KBM-7 (cell line): ENCODE data around the gene TSPAN3.
A peak's percentile ranks its signal among the peaks of the same experiment; 100 is the strongest.

Experiments used
- DNase-seq: peaks from one replicate; pipeline ENCODE4 v3.0.0-alpha.2; 2015
- in situ Hi-C: fragments of 300-500 bp; cut with MboI; formaldehyde crosslinking; loops from 2 replicates; pipeline ENCODE4 v1.14.3; 2020; ENCODE audit warnings: low sequenced_read_pairs, low pct_unique_long_range_greater_than_20kb, mixed read lengths

The TSPAN3 gene

DNA sequence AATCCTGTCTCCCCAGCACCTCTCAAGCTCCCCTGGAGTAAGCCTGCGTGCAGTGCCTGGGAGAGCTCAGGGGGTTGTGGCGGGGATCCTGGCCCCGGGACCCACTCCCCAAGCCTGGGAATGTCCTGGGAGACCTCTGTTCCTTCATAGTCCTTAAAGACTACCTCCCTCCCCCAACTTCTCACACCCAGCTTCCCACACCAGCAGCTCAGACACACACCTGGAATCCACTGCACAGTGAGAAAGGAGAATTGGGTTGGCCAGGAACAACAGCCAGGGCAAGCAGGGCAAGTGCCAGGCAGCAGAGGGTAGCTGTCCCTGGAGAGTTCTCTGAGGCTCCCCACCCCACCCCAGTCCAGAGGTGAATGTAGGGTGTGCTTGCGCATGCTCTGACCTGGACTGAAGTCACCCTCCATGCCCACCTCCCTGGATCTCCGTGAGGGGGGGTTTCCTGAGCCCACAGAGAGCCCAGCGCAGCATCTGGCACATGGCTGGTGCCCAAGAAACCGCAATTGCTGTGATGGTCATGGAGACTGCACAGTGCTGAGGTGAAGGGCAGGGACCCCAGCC lies 53.7 kb downstream of the TSPAN3 start:
- in situ Hi-C loops, result no loop called here
- DNase-seq, result no peak

DNA sequence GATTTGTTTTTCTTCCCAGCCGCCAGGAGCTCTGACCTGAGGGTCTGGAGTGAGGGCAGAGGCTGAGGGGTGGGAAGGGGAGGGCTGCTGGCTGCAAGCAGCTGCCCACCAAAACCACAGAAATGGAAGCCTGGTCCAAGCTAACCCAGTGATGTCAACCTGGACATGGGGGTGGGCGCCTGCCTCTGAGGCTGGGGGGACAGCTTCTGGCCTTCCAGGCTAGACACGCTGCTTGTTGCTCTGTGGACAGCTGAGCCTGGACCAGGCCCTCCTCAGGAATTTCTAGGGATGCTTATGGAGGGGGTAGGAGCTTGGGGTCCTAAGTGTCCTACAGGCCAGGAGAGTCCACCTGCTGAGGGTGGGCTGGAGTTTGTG lies 54.6 kb downstream of the TSPAN3 start:
- no peak for DNase-seq
- in situ Hi-C loops, result no loop called here

- in situ Hi-C loops, result no loop called here
- DNase-seq, result no peak
Measured at GRCh38 chr15:77015646-77016320, 55.1 kb downstream of the TSPAN3 start.

GRCh38 chr15:77014132-77015081 lies 56.5 kb downstream of the TSPAN3 start:
- in situ Hi-C loops, result no loop called here
- DNase-seq, result peak; percentile 84

DNA sequence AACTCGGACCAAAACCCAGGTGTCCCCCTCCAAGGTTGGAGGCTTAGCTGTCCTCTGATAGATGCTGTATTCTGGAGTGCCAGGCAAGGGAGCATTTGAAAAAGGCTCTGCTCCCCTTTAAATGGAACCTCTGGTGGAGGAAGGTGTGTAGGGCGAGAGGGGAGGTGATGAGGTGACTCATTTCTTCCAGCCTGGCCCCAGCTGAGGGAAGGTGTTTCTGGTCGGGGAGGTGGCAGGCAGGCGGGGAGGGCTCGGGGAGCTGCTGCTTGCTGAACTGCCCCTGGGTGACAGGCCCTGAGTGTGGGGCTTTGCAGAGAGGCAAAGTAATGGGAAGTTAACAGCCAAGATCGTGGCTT lies 57.2 kb downstream of the TSPAN3 start:
- in situ Hi-C loops, result no loop called here
- peak; percentile 42 for DNase-seq

DNA sequence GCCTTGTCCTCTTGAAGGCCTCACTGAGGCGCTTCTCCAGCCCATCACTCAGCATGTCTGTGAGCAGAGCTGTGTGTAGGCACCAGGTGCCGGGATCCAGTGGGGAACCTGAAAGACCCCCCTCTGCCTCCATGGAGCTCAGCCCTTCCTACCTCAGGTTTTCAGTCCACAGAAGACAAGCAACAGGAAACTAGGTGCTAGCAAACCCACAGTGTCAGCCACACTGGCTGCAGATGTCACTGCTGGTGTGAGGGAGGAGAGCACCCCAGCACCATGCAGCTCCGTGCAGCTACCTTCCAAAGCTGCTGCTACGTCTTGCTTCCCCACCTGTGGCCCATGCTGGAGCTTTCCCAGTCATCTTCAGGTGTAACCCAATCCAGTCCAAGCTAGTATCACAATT lies 58.0 kb downstream of the TSPAN3 start:
- no peak for DNase-seq

GRCh38 chr15:77012117-77012712 lies 58.7 kb downstream of the TSPAN3 start:
- DNase-seq, result no peak
- in situ Hi-C loops, result no loop called here

More for the DNA sequence above, 58.0 kb downstream of the TSPAN3 start:
- in situ Hi-C loops, result no loop called here

- in situ Hi-C loops, result no loop called here
- no peak for DNase-seq
Measured at GRCh38 chr15:77010857-77011256, 60.1 kb downstream of the TSPAN3 start.

GRCh38 chr15:77010312-77010686 lies 60.6 kb downstream of the TSPAN3 start:
- in situ Hi-C loops, result no loop called here
- DNase-seq, result no peak

GRCh38 chr15:77009646-77010311 lies 61.1 kb downstream of the TSPAN3 start:
- in situ Hi-C loops, result no loop called here
- DNase-seq, result no peak

DNA sequence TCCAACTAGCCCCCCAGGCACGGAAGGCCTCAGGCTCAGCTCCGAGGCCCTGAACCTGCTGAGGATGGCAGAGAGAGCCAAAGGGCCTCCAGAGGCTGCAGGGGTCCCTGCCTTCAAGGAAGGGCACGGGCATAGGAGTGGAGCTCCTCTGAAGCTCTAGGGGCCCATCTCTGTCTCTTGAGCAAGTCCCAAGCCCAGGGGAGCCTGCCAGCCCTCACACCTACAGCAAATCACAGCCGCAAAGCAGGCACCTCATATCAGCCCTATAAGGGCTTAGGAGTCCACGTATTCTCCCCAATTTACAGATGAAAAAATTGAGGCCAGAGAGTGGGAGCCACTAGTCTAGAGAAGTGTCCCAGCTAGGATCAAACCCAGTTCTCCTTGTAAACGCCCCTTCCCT lies 61.7 kb downstream of the TSPAN3 start:
- no peak for DNase-seq
- in situ Hi-C loops, result no loop called here

GRCh38 chr15:77004189-77004588 lies 66.7 kb downstream of the TSPAN3 start:
- peak; percentile 87 for DNase-seq
- in situ Hi-C loops, result no loop called here

DNA sequence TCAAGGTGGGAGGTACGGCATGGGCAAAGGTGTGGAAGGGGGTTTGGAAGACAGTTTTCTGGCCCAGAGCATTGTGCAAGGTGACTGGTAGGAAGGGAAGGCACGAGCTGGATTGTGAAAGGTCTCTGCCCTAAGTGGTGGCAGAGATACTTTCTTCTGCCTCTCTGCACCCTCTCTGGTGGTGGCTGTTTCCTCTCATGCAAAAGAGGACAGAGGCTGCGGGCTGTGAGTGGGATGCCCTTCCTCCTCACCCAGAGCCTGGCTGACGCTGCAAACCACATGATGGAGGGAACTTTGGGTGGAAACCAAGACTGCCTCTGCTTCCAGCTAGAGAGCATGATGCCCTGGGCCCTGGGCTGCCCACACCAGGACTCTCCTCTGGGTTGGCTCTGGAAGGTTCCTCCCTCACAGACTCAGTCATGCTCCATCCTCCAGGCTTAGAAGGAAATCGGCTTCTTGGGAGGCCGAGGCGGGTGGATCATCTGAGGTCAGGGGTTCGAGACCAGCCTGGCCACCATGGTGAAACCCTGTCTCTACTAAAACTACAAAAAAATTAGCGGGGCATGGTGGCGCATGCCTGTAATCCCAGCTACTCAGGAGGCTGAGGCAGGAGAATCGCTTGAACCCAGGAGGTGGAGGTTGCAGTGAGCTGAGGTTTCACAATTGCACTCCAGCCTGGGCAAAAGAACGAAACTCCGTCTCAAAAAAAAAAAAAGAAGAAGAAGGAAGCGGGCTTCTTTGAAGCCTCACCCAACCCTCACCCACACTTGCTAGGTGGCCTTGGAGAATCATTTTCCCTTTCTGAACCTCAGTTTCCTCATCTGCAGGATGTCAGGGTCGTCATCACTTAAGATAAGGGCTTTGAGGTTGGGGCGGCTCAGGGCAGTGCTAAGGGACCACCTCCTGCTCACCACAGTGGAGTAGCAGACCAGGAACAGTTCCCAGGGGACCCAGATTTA lies 67.7 kb downstream of the TSPAN3 start:
- in situ Hi-C loops, result no loop called here

DNA sequence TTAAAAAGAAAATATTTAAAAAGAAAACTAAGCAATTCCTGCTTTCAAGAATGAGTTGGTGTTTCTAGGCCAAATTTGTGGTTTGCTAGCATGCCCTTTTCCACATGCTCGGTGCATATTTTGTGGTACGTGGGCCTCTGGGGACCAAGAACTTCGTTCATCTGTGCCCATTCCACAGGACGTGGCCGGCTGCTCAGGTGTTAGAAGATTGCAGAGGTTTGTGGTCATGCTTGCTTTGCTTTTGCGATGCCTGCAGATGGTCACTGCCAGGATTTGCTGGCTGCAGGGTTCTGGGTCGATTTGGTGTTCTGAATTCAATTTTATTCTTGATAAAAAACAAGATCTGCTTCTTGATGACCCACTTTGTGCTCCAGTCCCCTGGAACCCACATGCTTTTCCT lies 68.5 kb downstream of the TSPAN3 start:
- DNase-seq, result no peak
- in situ Hi-C loops, result no loop called here

More for the DNA sequence above, 67.7 kb downstream of the TSPAN3 start:
- DNase-seq, result peak; percentile 88

- DNase-seq, result no peak
- in situ Hi-C loops, result no loop called here
Measured at GRCh38 chr15:77001966-77002365, 68.9 kb downstream of the TSPAN3 start.

- no peak for DNase-seq
- in situ Hi-C loops, result no loop called here
Measured at GRCh38 chr15:77001351-77001750, 69.6 kb downstream of the TSPAN3 start.

- in situ Hi-C loops, result no loop called here
- no peak for DNase-seq
Measured at GRCh38 chr15:76999996-77000395, 70.9 kb downstream of the TSPAN3 start.

DNA sequence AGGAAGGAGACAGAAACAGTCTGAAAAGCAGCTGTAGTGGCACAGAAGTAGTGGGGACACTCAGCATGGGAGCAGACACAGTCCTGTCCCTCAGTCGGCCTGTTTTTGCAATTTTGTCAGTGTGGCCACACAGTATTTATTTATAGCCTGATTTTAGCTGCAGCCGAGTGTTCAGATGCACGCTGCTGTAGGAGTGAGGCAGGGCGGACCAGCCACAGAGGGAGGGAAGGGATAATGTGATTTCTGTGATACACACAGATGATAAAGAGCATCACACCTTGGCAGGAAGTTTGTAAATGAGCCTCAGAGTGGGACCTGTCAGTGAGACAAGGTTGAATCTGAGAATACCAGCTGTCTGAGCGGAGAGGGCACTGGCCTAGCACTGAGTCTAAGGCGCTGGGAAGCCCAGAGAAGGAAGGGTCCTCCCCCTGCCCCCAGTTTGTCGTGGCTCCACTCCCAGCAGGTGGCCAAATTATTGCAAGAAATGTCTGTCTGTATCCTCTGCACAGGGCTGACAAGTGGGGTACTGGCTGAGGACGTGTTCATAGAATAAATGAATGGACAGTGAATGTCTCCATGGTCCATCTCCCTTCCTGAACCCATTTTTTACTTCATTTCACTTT lies 72.1 kb downstream of the TSPAN3 start:
- DNase-seq, result no peak
- in situ Hi-C loops, result no loop called here
